Neural progenitor cell (in vitro differentiated cells): ENCODE measurements around the gene HSD3B7.

Experiments used
- CTCF ChIP-seq: fragments of 200-600 bp; sonication (generic); IDR thresholded peaks from 2 replicates; pipeline ENCODE4 v1.5.1; 2017; ENCODE audit warnings: antibody characterized with exemption, mild to moderate bottlenecking
- EZH2 ChIP-seq: fragments of 200-600 bp; sonication (generic); IDR thresholded peaks from 2 replicates; pipeline ENCODE4 v1.6.1; 2017; ENCODE audit warnings: antibody characterized with exemption, mild to moderate bottlenecking, moderate library complexity

GRCh38 chr16:30964574-30965226, 20.3 kb upstream of the HSD3B7 start:
- TF ChIP-seq CTCF (no peak), EZH2 (no peak)
